Motor neuron (in vitro differentiated cells): ENCODE measurements around the gene TMC1. TPM values are rescaled to one million over a fixed set of nuclear protein-coding genes. Genes with fewer than 3 reads are reported as not detected.
"Not testable (repeated sequence)": the region's sequence is repeated elsewhere in the genome, so short reads cannot be mapped to it uniquely, and the experiment has no call there.

Source experiments
- ATAC-seq, 8 experiments: fragments of 200-7000 bp; cut with Tn5 transposase; replicated peaks in 6 of 8; 2 replicates each; pipeline ENCODE4 v1.8.0; 2021; ENCODE audit warnings: mild to moderate bottlenecking in 8 of 8, moderate library complexity in 8 of 8
- H3K27ac ChIP-seq, 2 donors: fragments of 250-450 bp; sonication (Bioruptor Pico); 2 replicates each; pipeline ENCODE4 v1.9.0; 2021; ENCODE audit warnings: antibody characterized with exemption in 2 of 2, mild to moderate bottlenecking in 2 of 2, moderate library complexity in 1 of 2
- H3K4me1 ChIP-seq, 2 donors: fragments of 250-450 bp; sonication (Bioruptor Pico); replicated peaks in 1 of 2; 2 replicates each; pipeline ENCODE4 v1.6.1; 2021; ENCODE audit warnings: antibody characterized with exemption in 2 of 2, mild to moderate bottlenecking in 2 of 2, moderate library complexity in 1 of 2
- H3K4me3 ChIP-seq, 5 donors: fragments of 250-450 bp; sonication (Bioruptor Pico); 2 replicates each; pipeline ENCODE4 v1.9.0; 2021; ENCODE audit warnings: antibody characterized with exemption in 5 of 5, mild to moderate bottlenecking in 5 of 5, moderate library complexity in 4 of 5
- WGBS, 10 experiments: fragments of 450-650 bp; shearing (Covaris generic); methylation state at CpG; one replicate each; pipeline ENCODE4 v1.0.0; 2022; 5-methylcytosine and 5-hydroxymethylcytosine counted together
- in situ Hi-C, 9 experiments: fragments of 400-800 bp; cut with MboI; loops; one replicate each; pipeline ENCODE4 v1.15.0; 2021; ENCODE audit warnings: low sequenced_read_pairs in 9 of 9, low pct_unique_long_range_greater_than_20kb in 2 of 9; ENCODE audit not compliant: unreplicated experiment in 9 of 9
- total RNA-seq, 8 experiments: library from RNA; unstranded; fragments of 300-600 nt; gene quantifications; 2 replicates each; pipeline versions ENCODE4 v1.2.3 to v1.2.4, GENCODE V29; 2022

TMC1 gene
- 1 to 10 TPM in 2 of 8 experiments, under 1 TPM in 6; 0.18 to 7.6 (median 0.85) TPM for total RNA-seq

- WGBS, 10 experiments, result 93 to 100% (median 98%) methylated on average over 1 to 13 of the region's 17 CpGs; no CpG with 5 or more reads in 3 of the 10 experiments
- ATAC-seq, in situ Hi-C loops, H3K4me3 ChIP-seq, H3K27ac ChIP-seq: not testable (repeated sequence)
- peaks cover 18 to 21% of the 10 kb centered on the region in 2 donors for H3K4me1 ChIP-seq
Observed at GRCh38 chr9:72521416-72521815, at the start of gene TMC1. TMC1 (plus strand) TSS chr9:72521608; CDS start chr9:72648649, 127,041 bp downstream.

- in situ Hi-C loops, result no loop called here
Observed at GRCh38 chr9:72473474-72474261, 47.7 kb upstream of the TMC1 start.

GRCh38 chr9:72474676-72475075 is 46.7 kb upstream of the TMC1 start:
- Histone ChIP-seq H3K4me1 (no peaks in the 10 kb centered on the region), H3K4me3 (no peak overlapping the region), H3K27ac (no peak overlapping the region)
- 71 to 100% (median 90%) methylated on average over 1 to 2 of the region's 2 CpGs; no CpG with 5 or more reads in 3 of the 10 experiments for WGBS, 10 experiments
- in situ Hi-C loops, result loop anchor here in 1 of 9 experiments (25.0 kb wide), 1 partner anchor 87 kb away; no protein-coding TSS in a partner anchor
- ATAC-seq, result no peak

More at GRCh38 chr9:72473474-72474261, 47.7 kb upstream of the TMC1 start:
- 80 to 100% (median 93%) methylated on average over 1 of the region's 1 CpG; no CpG with 5 or more reads in 1 of the 10 experiments for WGBS, 10 experiments
- Histone ChIP-seq H3K27ac (no peak overlapping the region), H3K4me1 (no peaks in the 10 kb centered on the region), H3K4me3 (no peak overlapping the region)
- peak in 2 of 8 experiments; percentile 42 to 67 for ATAC-seq

- WGBS, 10 experiments, result 35 to 100% (median 90%) methylated on average over 1 to 3 of the region's 3 CpGs; no CpG with 5 or more reads in 1 of the 10 experiments
- Histone ChIP-seq H3K27ac (no peak overlapping the region), H3K4me1 (peaks cover 1 to 5% of the 10 kb centered on the region in 2 donors), H3K4me3 (no peak overlapping the region)
- in situ Hi-C loops, result loop anchor here in 1 of 9 experiments (25.0 kb wide), 1 partner anchor 89 kb away; no protein-coding TSS in a partner anchor
- ATAC-seq, result no peak
Observed at GRCh38 chr9:72476100-72476499, 45.3 kb upstream of the TMC1 start.

- in situ Hi-C loops, result loop anchor here in 1 of 9 experiments (25.0 kb wide), 1 partner anchor 90 kb away; no protein-coding TSS in a partner anchor
- WGBS, 10 experiments, result 0 to 100% (median 83%) methylated on average over 1 to 2 of the region's 2 CpGs; no CpG with 5 or more reads in 2 of the 10 experiments
- H3K27ac ChIP-seq, result no peak overlapping the region
- peak in 6 of 8 experiments; percentile 34 to 82 (median 60) for ATAC-seq
- peaks cover 5 to 10% of the 10 kb centered on the region in 2 donors for H3K4me1 ChIP-seq
- no peak overlapping the region for H3K4me3 ChIP-seq
Observed at GRCh38 chr9:72476617-72477437, 44.6 kb upstream of the TMC1 start.

- in situ Hi-C loops, result loop anchor here in 1 of 9 experiments (25.0 kb wide), 1 partner anchor 91 kb away; no protein-coding TSS in a partner anchor
- WGBS, 10 experiments, result 31 to 100% (median 83%) methylated on average over 1 to 4 of the region's 4 CpGs; no CpG with 5 or more reads in 4 of the 10 experiments
- ATAC-seq, result peak in 3 of 8 experiments; percentile 10 to 31 (median 12)
- peaks cover 5 to 10% of the 10 kb centered on the region in 2 donors for H3K4me1 ChIP-seq
- H3K4me3 ChIP-seq, result no peak overlapping the region
- H3K27ac ChIP-seq, result no peak overlapping the region
Observed at GRCh38 chr9:72477930-72478518, 43.4 kb upstream of the TMC1 start.

GRCh38 chr9:72478966-72479365 is 42.4 kb upstream of the TMC1 start:
- ATAC-seq, result no peak
- Histone ChIP-seq H3K4me1 (peaks cover 5 to 10% of the 10 kb centered on the region in 2 donors), H3K4me3 (no peak overlapping the region), H3K27ac (no peak overlapping the region)
- WGBS, 10 experiments, result 40 to 100% (median 85%) methylated on average over 1 of the region's 1 CpG
- in situ Hi-C loops, result loop anchor here in 1 of 9 experiments (25.0 kb wide), 1 partner anchor 92 kb away; no protein-coding TSS in a partner anchor

GRCh38 chr9:72480261-72480660 is 41.1 kb upstream of the TMC1 start:
- not testable (repeated sequence) for H3K4me1 ChIP-seq, ATAC-seq, H3K27ac ChIP-seq, H3K4me3 ChIP-seq
- in situ Hi-C loops, result loop anchor here in 1 of 9 experiments (25.0 kb wide), 1 partner anchor 93 kb away; no protein-coding TSS in a partner anchor
- WGBS, 10 experiments, result 92 to 100% methylated on average over 2 to 4 of the region's 25 CpGs; no CpG with 5 or more reads in 8 of the 10 experiments

- WGBS, 10 experiments, result 0 to 100% (median 30%) methylated on average over 1 of the region's 1 CpG; no CpG with 5 or more reads in 2 of the 10 experiments
- in situ Hi-C loops, result loop anchor here in 1 of 9 experiments (25.0 kb wide), 1 partner anchor 94 kb away; no protein-coding TSS in a partner anchor
- ATAC-seq, result peak; percentile 64 to 92 (median 84)
Observed at GRCh38 chr9:72480921-72481320, 40.5 kb upstream of the TMC1 start.

GRCh38 chr9:72485821-72486593 is 35.4 kb upstream of the TMC1 start:
- ATAC-seq, result peak in 6 of 8 experiments; percentile 15 to 75 (median 48)
- Histone ChIP-seq H3K4me3 (no peak overlapping the region), H3K4me1 (peaks cover 13% of the 10 kb centered on the region in 2 donors), H3K27ac (no peak overlapping the region)
- 0 to 100% (median 43%) methylated on average over 1 to 2 of the region's 3 CpGs; no CpG with 5 or more reads in 1 of the 10 experiments for WGBS, 10 experiments
- in situ Hi-C loops, result loop anchor here in 1 of 9 experiments (25.0 kb wide), 1 partner anchor 99 kb away; no protein-coding TSS in a partner anchor

More at GRCh38 chr9:72480921-72481320, 40.5 kb upstream of the TMC1 start:
- H3K4me1 ChIP-seq, result peaks cover 7 to 10% of the 10 kb centered on the region in 2 donors
- H3K4me3 ChIP-seq, result no peak overlapping the region
- no peak overlapping the region for H3K27ac ChIP-seq

- no peak overlapping the region for H3K27ac ChIP-seq
- in situ Hi-C loops, result loop anchor here in 1 of 9 experiments (25.0 kb wide), 1 partner anchor 99 kb away; no protein-coding TSS in a partner anchor
- peaks cover 7 to 8% of the 10 kb centered on the region in 2 donors for H3K4me1 ChIP-seq
- ATAC-seq, result no peak
- 0 to 80% (median 20%) methylated on average over 1 of the region's 1 CpG; no CpG with 5 or more reads in 3 of the 10 experiments for WGBS, 10 experiments
- no peak overlapping the region for H3K4me3 ChIP-seq
Observed at GRCh38 chr9:72486594-72486955, 34.8 kb upstream of the TMC1 start.
